Central memory CD8-positive, alpha-beta T cell (primary cell): ENCODE results near the gene ODC1.

ENCODE experiments used
- ATAC-seq: fragments of 150-1000 bp; cut with Tn5 transposase; replicated peaks from 2 replicates; pipeline ENCODE4 v1.10.0; 2022; ENCODE audit warnings: mild to moderate bottlenecking, moderate FRiP score, moderate number of reproducible peaks; ENCODE audit not compliant: poor library complexity, severe bottlenecking; ENCODE audit errors: extremely low read depth
- DNase-seq, 2 donors: peaks; one replicate each; pipeline ENCODE4 v3.0.0; 2021; ENCODE audit warnings: low spot score in 2 of 2
- H3K27ac Mint-ChIP-seq: one replicate; pipeline ENCODE4 v1.8.0; 2022; ENCODE audit warnings: low read depth, mild to moderate bottlenecking, moderate library complexity, mixed read lengths
- H3K27me3 Mint-ChIP-seq: one replicate; pipeline ENCODE4 v1.8.0; 2022; ENCODE audit warnings: mixed read lengths
- H3K36me3 Mint-ChIP-seq: one replicate; pipeline ENCODE4 v1.8.0; 2022; ENCODE audit warnings: mild to moderate bottlenecking, moderate library complexity, mixed read lengths; ENCODE audit not compliant: insufficient read depth
- H3K4me1 Mint-ChIP-seq: one replicate; pipeline ENCODE4 v1.8.0; 2022; ENCODE audit warnings: mixed read lengths
- H3K4me3 Mint-ChIP-seq: one replicate; pipeline ENCODE4 v1.8.0; 2022; ENCODE audit warnings: mild to moderate bottlenecking, moderate library complexity, mixed read lengths
- H3K9me3 Mint-ChIP-seq: one replicate; pipeline ENCODE4 v1.8.0; 2022; ENCODE audit warnings: mixed read lengths

The ODC1 gene

GRCh38 chr2:10487081-10487740 is 39.1 kb upstream of the ODC1 start:
- Mint-ChIP-seq H3K4me1 (peaks cover 21% of the 10 kb centered on the region), H3K27me3 (peaks cover 9% of the 10 kb centered on the region), H3K36me3 (peaks cover 5% of the 10 kb centered on the region), H3K4me3 (peak overlapping the region; percentile 31), H3K9me3 (peaks cover 6% of the 10 kb centered on the region), H3K27ac (peak overlapping the region; percentile 81)
- ATAC-seq: no peak
- no peak for DNase-seq

DNA sequence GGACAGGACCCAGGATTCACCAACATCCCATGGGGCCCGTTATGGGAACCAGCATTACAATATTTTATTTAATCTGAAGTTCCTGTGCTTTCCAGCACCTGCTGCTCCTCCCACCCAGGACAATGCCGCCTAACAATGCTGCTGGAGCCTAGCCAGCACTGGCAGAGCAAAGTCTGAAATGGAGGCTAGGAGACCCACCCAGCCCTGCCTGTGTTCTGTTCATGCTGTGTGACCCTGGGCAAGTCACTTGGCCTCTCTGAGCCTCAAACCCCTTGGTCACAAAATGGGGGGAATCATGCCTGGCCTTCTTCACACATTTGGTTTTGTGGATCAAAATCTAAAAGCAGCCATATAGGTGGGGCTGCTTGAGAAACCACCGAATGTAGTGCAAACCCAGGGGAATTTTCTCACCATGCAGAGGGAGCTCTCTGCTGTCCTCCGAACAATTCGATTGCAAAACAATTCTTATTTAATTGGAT is 38.5 kb upstream of the ODC1 start:
- Mint-ChIP-seq H3K4me3 (no peak overlapping the region), H3K27ac (no peak overlapping the region), H3K36me3 (peaks cover 5% of the 10 kb centered on the region), H3K27me3 (peaks cover 15% of the 10 kb centered on the region), H3K4me1 (peaks cover 21% of the 10 kb centered on the region), H3K9me3 (peaks cover 6% of the 10 kb centered on the region)
- DNase-seq (no peak), ATAC-seq (peak; percentile 24)

- peaks cover 21% of the 10 kb centered on the region for H3K4me1 Mint-ChIP-seq
- H3K27ac Mint-ChIP-seq: no peak overlapping the region
- H3K4me3 Mint-ChIP-seq: no peak overlapping the region
- DNase-seq (no peak), ATAC-seq (no peak)
- peaks cover 6% of the 10 kb centered on the region for H3K9me3 Mint-ChIP-seq
- H3K27me3 Mint-ChIP-seq: peaks cover 19% of the 10 kb centered on the region
- H3K36me3 Mint-ChIP-seq: peaks cover 5% of the 10 kb centered on the region
Observed at GRCh38 chr2:10486091-10486490, 38.0 kb upstream of the ODC1 start.

DNA sequence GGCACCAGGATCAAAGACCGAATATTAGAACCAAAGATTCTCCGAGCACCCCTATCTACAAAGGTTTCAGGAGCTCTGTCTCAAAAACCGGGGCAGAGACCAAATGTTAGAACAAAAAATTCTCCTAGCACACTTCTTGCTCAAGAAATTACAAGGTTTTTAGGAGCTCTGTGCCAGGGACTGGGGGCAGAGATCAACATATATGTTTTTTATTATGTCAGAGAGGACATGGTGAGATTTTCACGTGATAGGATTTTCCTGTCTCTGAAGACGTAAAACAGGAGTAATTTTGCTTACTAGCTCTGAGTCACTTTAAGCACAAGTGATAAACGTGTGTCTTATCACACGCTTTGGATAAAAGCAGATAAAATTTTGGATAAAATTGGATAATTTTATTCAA is 34.8 kb upstream of the ODC1 start:
- H3K4me1 Mint-ChIP-seq: peaks cover 16% of the 10 kb centered on the region
- no peak overlapping the region for H3K27ac Mint-ChIP-seq
- peaks cover 3% of the 10 kb centered on the region for H3K36me3 Mint-ChIP-seq
- H3K9me3 Mint-ChIP-seq: no peaks in the 10 kb centered on the region
- ATAC-seq (no peak), DNase-seq (no peak)
- peaks cover 19% of the 10 kb centered on the region for H3K27me3 Mint-ChIP-seq
- H3K4me3 Mint-ChIP-seq: no peak overlapping the region

GRCh38 chr2:10482460-10482859 is 34.3 kb upstream of the ODC1 start:
- peaks cover 11% of the 10 kb centered on the region for H3K4me1 Mint-ChIP-seq
- no peak overlapping the region for H3K27ac Mint-ChIP-seq
- DNase-seq: no peak
- H3K4me3 Mint-ChIP-seq: no peak overlapping the region
- H3K36me3 Mint-ChIP-seq: peaks cover 2% of the 10 kb centered on the region
- no peak for ATAC-seq
- no peaks in the 10 kb centered on the region for H3K9me3 Mint-ChIP-seq
- H3K27me3 Mint-ChIP-seq: peaks cover 19% of the 10 kb centered on the region

DNA sequence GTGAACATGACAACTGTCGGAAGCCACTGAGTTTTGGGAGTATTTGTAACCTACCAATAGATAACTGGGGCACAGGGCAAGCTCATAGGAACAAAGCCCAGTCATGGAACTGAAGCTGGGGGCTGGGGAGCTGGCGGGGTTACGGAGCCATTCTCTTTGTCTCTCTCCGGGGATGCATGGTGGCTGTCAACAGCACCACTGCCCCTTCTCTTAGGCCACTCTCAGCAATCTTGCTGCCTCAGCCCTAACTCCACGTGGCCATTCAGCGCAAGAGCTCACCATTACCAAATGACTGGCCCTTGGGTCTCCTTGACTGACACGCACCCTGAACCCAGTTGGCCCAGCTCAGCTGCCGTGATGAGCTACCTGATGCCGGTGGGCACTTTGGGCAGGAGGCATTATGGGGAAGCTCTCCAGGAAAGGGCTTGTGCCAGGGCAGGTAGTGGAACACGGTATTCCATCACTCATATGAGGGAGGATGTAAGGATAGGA is 33.6 kb upstream of the ODC1 start:
- H3K36me3 Mint-ChIP-seq: peaks cover 2% of the 10 kb centered on the region
- peaks cover 6% of the 10 kb centered on the region for H3K4me1 Mint-ChIP-seq
- no peaks in the 10 kb centered on the region for H3K9me3 Mint-ChIP-seq
- DNase-seq (no peak), ATAC-seq (no peak)
- H3K4me3 Mint-ChIP-seq: no peak overlapping the region
- peaks cover 19% of the 10 kb centered on the region for H3K27me3 Mint-ChIP-seq
- H3K27ac Mint-ChIP-seq: no peak overlapping the region

GRCh38 chr2:10481055-10481665 is 33.0 kb upstream of the ODC1 start:
- Mint-ChIP-seq H3K9me3 (no peaks in the 10 kb centered on the region), H3K27me3 (peaks cover 19% of the 10 kb centered on the region), H3K27ac (peak overlapping the region; percentile 61), H3K4me1 (peaks cover 6% of the 10 kb centered on the region), H3K36me3 (peaks cover 2% of the 10 kb centered on the region), H3K4me3 (no peak overlapping the region)
- ATAC-seq (no peak), DNase-seq (no peak)

DNA sequence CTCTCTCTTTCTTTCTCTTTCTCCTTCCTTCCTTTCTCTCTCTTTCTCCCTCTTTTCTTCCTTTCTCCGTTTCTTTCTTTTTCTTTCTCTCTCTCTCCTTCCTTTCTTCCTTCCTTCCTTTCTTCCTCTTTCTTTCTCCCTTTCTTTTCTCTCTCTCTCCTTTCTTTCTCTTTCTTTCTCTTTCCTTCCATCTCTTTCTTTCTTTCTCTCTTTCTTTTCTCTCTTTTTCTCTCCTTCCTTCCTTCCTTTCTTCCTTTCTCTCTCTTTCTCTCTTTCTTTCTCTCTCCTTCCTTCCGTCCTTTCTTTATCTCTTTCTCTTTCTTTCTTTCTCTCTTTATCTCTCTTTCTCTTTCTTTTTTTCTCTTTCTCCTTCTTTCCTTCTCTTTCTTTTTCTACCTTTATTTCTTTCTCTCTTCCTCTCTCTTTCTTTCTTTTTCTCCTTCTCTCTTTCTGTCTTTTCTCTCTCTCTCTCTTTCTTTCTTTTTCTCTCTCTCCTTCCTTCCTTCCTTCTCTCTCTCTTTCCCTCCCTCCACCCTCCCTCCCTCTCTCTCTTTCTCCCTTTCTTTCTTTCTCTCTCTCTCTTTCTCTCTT is 32.3 kb upstream of the ODC1 start:
- Mint-ChIP-seq H3K9me3 (no peaks in the 10 kb centered on the region), H3K27ac (peak overlapping the region; percentile 61), H3K27me3 (peaks cover 19% of the 10 kb centered on the region)

DNA sequence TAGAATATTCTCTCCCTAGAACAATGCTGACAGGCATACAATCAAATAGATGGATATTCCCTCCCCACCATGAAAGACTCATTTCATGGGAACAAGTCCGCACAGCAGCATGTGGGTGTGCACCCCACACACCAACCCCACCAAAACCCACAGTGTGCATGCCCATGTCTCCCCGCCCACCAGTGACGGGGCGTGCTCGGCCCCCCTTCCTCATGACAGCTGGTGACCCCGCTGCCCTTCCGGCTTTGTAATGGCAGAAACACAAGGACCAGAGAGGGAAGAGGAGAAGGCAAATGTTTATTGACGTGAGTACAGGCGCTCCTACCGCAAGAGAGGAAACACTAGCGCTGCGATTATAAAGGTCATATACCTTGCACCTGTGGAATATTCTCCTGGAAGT is 30.8 kb upstream of the ODC1 start:
- H3K4me1 Mint-ChIP-seq: peaks cover 6% of the 10 kb centered on the region
- H3K27me3 Mint-ChIP-seq: peaks cover 19% of the 10 kb centered on the region
- peaks cover 2% of the 10 kb centered on the region for H3K36me3 Mint-ChIP-seq
- no peak overlapping the region for H3K27ac Mint-ChIP-seq
- ATAC-seq (no peak), DNase-seq (no peak)
- no peak overlapping the region for H3K4me3 Mint-ChIP-seq
- H3K9me3 Mint-ChIP-seq: no peaks in the 10 kb centered on the region

More for the DNA sequence above, 32.3 kb upstream of the ODC1 start:
- DNase-seq (no peak), ATAC-seq (no peak)
- H3K4me3 Mint-ChIP-seq: no peak overlapping the region
- peaks cover 6% of the 10 kb centered on the region for H3K4me1 Mint-ChIP-seq
- peaks cover 2% of the 10 kb centered on the region for H3K36me3 Mint-ChIP-seq

DNA sequence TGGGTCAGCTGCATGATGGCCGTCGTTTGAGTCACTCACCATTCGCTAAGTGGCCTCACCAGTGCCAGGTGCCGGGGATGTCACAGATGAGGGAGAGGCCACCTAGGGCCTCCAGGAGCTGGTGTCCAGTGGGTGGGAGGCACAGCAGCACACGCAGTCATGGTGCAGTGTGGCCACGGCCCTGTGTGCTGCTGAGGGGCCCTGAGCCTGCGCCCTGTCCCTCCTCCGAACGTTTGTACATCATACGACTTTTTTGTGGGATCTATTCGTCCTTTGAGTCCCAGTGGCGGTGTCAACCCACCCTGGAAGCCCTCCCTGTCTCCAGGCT is 30.1 kb upstream of the ODC1 start:
- Mint-ChIP-seq H3K36me3 (peaks cover 2% of the 10 kb centered on the region), H3K4me3 (no peak overlapping the region), H3K4me1 (peaks cover 6% of the 10 kb centered on the region), H3K9me3 (no peaks in the 10 kb centered on the region), H3K27me3 (peaks cover 19% of the 10 kb centered on the region), H3K27ac (no peak overlapping the region)
- no peak for ATAC-seq
- no peak for DNase-seq

DNA sequence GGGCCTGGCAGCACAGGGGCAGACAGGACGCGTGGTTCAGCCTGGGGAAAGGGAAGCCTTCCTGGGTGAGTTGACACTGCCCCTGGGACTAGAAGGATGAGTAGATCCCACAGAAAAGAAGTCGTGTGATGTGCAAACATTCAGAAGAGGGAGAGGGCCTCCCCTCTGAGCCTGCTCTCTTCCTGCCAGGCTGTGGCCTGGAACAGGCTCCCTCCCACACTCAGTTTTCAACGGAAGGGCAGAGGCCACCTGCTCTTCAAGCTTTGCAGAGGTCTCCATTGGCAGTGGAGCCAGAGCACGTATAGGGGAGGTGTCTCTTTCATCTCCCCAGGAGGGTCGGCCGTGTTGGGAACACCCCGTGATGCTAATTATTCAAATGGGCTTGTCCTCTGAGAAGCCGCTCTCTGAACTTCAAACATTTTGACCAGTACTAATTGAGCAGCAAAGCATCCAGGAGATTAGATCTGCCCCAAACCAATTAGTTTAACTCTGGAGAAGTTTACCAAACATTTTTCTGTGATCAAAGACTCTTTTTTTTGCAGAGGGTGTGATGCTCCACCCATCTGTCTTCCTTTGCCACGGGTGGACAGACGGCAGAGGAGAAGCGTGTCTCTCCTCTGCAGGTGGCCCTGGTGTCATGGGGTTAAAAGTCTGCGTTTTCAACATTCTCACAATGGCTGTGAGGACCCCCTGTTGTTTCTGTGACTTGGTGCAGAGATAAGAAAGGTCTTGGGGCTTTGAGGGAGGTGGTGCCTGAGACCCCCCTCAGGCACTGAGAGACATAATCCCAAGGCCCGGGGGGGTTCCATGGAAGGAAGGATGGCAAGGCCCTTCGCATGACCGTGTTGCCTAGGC is 29.5 kb upstream of the ODC1 start:
- Mint-ChIP-seq H3K4me1 (peaks cover 6% of the 10 kb centered on the region), H3K9me3 (no peaks in the 10 kb centered on the region), H3K27me3 (peaks cover 14% of the 10 kb centered on the region), H3K36me3 (peaks cover 2% of the 10 kb centered on the region), H3K4me3 (no peak overlapping the region), H3K27ac (no peak overlapping the region)
- DNase-seq: no peak
- ATAC-seq: no peak

DNA sequence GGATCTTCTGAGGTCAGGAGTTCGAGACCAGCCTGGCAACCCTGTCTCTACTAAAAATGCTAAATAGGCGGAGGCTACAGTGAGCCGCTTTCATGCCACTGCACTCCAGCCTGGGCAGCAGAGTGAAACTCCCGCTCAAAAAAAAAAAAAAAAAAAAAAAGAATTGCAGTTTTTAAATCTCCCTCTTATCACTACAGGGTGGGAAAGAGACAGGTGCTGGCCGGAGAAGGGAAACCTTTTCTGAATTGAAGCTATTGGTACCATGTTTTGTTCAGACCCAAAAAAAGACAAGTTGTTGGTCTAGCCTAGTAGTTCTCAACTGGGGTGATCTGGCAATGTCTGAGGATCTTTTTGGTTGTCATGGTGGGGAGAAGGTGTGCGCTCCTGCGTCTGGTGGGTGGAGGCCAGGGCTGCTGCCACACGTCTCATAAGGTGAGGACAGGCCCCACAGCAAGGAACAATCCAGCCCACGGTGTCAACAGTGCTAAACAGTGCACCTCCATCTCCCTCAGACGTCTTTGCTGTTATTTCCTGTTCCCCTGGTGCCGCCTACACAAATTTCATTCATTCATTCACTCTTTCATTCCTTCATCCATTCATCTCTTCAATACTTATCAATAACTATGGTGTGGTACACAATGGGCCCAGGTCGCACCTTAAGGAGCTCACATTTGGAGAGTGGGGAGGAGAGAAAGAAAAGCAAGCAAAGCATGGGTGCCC is 28.8 kb upstream of the ODC1 start:
- H3K4me3 Mint-ChIP-seq: no peak overlapping the region
- peaks cover 6% of the 10 kb centered on the region for H3K4me1 Mint-ChIP-seq
- peaks cover 7% of the 10 kb centered on the region for H3K27me3 Mint-ChIP-seq
- DNase-seq (no peak), ATAC-seq (no peak)
- H3K27ac Mint-ChIP-seq: no peak overlapping the region
- no peaks in the 10 kb centered on the region for H3K9me3 Mint-ChIP-seq
- peaks cover 2% of the 10 kb centered on the region for H3K36me3 Mint-ChIP-seq
